AG20443 (cell line): Measurements from ENCODE around the gene RUNX1.
A peak's percentile ranks its signal among the peaks of the same experiment; 100 is the strongest.

Experiments
- DNase-seq: peaks from one replicate; pipeline ENCODE4 v3.0.0; 2012; ENCODE audit warnings: low spot score, mixed read lengths

Gene RUNX1

GRCh38 chr21:34825101-34825500, 224.0 kb downstream of the RUNX1 start:
- no peak for DNase-seq

- DNase-seq: no peak
Measured at GRCh38 chr21:34824314-34824713, 224.8 kb downstream of the RUNX1 start.

- no peak for DNase-seq
Measured at GRCh38 chr21:34822942-34823341, 226.2 kb downstream of the RUNX1 start.

- no peak for DNase-seq
Measured at GRCh38 chr21:34822168-34822567, 226.9 kb downstream of the RUNX1 start.

GRCh38 chr21:34821717-34822116, 227.4 kb downstream of the RUNX1 start:
- DNase-seq: no peak

- DNase-seq: no peak
Measured at GRCh38 chr21:34820051-34820450, 229.1 kb downstream of the RUNX1 start.

GRCh38 chr21:34819357-34819999, 229.6 kb downstream of the RUNX1 start:
- no peak for DNase-seq

GRCh38 chr21:34818662-34819158, 230.4 kb downstream of the RUNX1 start:
- no peak for DNase-seq

GRCh38 chr21:34817821-34818661, 231.1 kb downstream of the RUNX1 start:
- DNase-seq: no peak

- DNase-seq: no peak
Measured at GRCh38 chr21:34815831-34816705, 233.0 kb downstream of the RUNX1 start.

- DNase-seq: no peak
Measured at GRCh38 chr21:34814529-34814951, 234.6 kb downstream of the RUNX1 start.

GRCh38 chr21:34813266-34813894, 235.7 kb downstream of the RUNX1 start:
- DNase-seq: no peak

- DNase-seq: peak; percentile 54
Measured at GRCh38 chr21:34812504-34813265, 236.4 kb downstream of the RUNX1 start.

GRCh38 chr21:34811368-34811767, 237.7 kb downstream of the RUNX1 start:
- no peak for DNase-seq

- DNase-seq: no peak
Measured at GRCh38 chr21:34810786-34811185, 238.3 kb downstream of the RUNX1 start.

GRCh38 chr21:34809822-34810221, 239.3 kb downstream of the RUNX1 start:
- no peak for DNase-seq

GRCh38 chr21:34808569-34809204, 240.4 kb downstream of the RUNX1 start:
- peak; percentile 40 for DNase-seq

- DNase-seq: peak; percentile 88
Measured at GRCh38 chr21:34807881-34808568, 241.1 kb downstream of the RUNX1 start.

- peak; percentile 84 for DNase-seq
Measured at GRCh38 chr21:34807146-34807880, 241.8 kb downstream of the RUNX1 start.
